ENCODE data around the gene AMACR.

The AMACR gene

GRCh38 chr5:34005211-34005610, 2.6 kb downstream of the AMACR start:
- DNase-seq, result peak; percentile 16

GRCh38 chr5:34003941-34004340, 3.9 kb downstream of the AMACR start:
- DNase-seq, result peak; percentile 55

- DNase-seq, result peak; percentile 34
Observed at GRCh38 chr5:34002629-34003328, 5.1 kb downstream of the AMACR start.

GRCh38 chr5:34001241-34001841, 6.5 kb downstream of the AMACR start:
- DNase-seq, result peak; percentile 21

GRCh38 chr5:33999978-34000377, 7.9 kb downstream of the AMACR start:
- DNase-seq, result no peak

- DNase-seq, result peak; percentile 83
Observed at GRCh38 chr5:33997331-33997983, 10.4 kb downstream of the AMACR start.

- DNase-seq, result no peak
Observed at GRCh38 chr5:33995865-33996264, 12.0 kb downstream of the AMACR start.

- DNase-seq, result peak; percentile 58
Observed at GRCh38 chr5:33994845-33995244, 13.0 kb downstream of the AMACR start.

GRCh38 chr5:33992864-33993263, 15.0 kb downstream of the AMACR start:
- DNase-seq, result no peak

- no peak for DNase-seq
Observed at GRCh38 chr5:33985447-33985846, 22.4 kb downstream of the AMACR start.

- DNase-seq, result no peak
Observed at GRCh38 chr5:33984671-33985124, 23.2 kb downstream of the AMACR start, which contains the start of gene SLC45A2. SLC45A2 (minus strand) TSS chr5:33984693; CDS start chr5:33984583, 110 bp downstream.

- DNase-seq, result no peak
Observed at GRCh38 chr5:33984178-33984577, 23.7 kb downstream of the AMACR start.

- DNase-seq, result peak; percentile 51
Observed at GRCh38 chr5:33981408-33982162, 26.3 kb downstream of the AMACR start.

GRCh38 chr5:33980030-33980429, 27.8 kb downstream of the AMACR start:
- DNase-seq, result no peak

- no peak for DNase-seq
Observed at GRCh38 chr5:33978306-33978705, 29.5 kb downstream of the AMACR start.

- no peak for DNase-seq
Observed at GRCh38 chr5:33976307-33976706, 31.5 kb downstream of the AMACR start.

GRCh38 chr5:33975852-33976251, 32.0 kb downstream of the AMACR start:
- DNase-seq, result no peak

- DNase-seq, result no peak
Observed at GRCh38 chr5:33973271-33973670, 34.6 kb downstream of the AMACR start.

GRCh38 chr5:33969572-33970452, 38.0 kb downstream of the AMACR start:
- DNase-seq, result peak; percentile 59

GRCh38 chr5:33968211-33969005, 39.4 kb downstream of the AMACR start:
- DNase-seq, result no peak

GRCh38 chr5:33966805-33967204, 41.0 kb downstream of the AMACR start:
- no peak for DNase-seq
